OCI-M1 (cell line): Measurements from ENCODE around the gene RAB12.
"Not testable (repeated sequence)": the region's sequence is repeated elsewhere in the genome, so short reads cannot be mapped to it uniquely, and the experiment has no call there.

ENCODE experiments used
- DNase-seq: peaks from one replicate; lab custom pipeline; 2025; lab: John Stamatoyannopoulos, UW

RAB12 gene

GRCh38 chr18:8647359-8647758, 38.1 kb downstream of the RAB12 start:
- DNase-seq = not testable (repeated sequence)

GRCh38 chr18:8651478-8652261, 42.4 kb downstream of the RAB12 start:
- not testable (repeated sequence) for DNase-seq

- peak; percentile 82 for DNase-seq
Observed at GRCh38 chr18:8654503-8655451, 45.5 kb downstream of the RAB12 start.

- DNase-seq = no peak
Observed at GRCh38 chr18:8656232-8656631, 47.0 kb downstream of the RAB12 start.

GRCh38 chr18:8657050-8657820, 48.0 kb downstream of the RAB12 start:
- DNase-seq = no peak

GRCh38 chr18:8657873-8658470, 48.7 kb downstream of the RAB12 start:
- no peak for DNase-seq

GRCh38 chr18:8658858-8659485, 49.7 kb downstream of the RAB12 start:
- no peak for DNase-seq

- DNase-seq = no peak
Observed at GRCh38 chr18:8659609-8660242, 50.5 kb downstream of the RAB12 start.

GRCh38 chr18:8660316-8660715, 51.1 kb downstream of the RAB12 start:
- DNase-seq = no peak

GRCh38 chr18:8661754-8662559, 52.7 kb downstream of the RAB12 start:
- no peak for DNase-seq

GRCh38 chr18:8662560-8663255, 53.5 kb downstream of the RAB12 start:
- DNase-seq = no peak

- no peak for DNase-seq
Observed at GRCh38 chr18:8667846-8668245, 58.6 kb downstream of the RAB12 start.

GRCh38 chr18:8668381-8668780, 59.1 kb downstream of the RAB12 start:
- DNase-seq = no peak

GRCh38 chr18:8669571-8669970, 60.3 kb downstream of the RAB12 start:
- no peak for DNase-seq

GRCh38 chr18:8673256-8674209, 64.3 kb downstream of the RAB12 start:
- DNase-seq = no peak

- DNase-seq = no peak
Observed at GRCh38 chr18:8675057-8675456, 65.8 kb downstream of the RAB12 start.

GRCh38 chr18:8681196-8681595, 72.0 kb downstream of the RAB12 start:
- peak; percentile 39 for DNase-seq

- no peak for DNase-seq
Observed at GRCh38 chr18:8684577-8684976, 75.3 kb downstream of the RAB12 start.
